Tibial nerve (tissue), 4 donors: ENCODE data around the gene NTF3. TPM values are rescaled to one million over a fixed set of nuclear protein-coding genes. Genes with fewer than 3 reads are reported as not detected.

Experiments used
- DNase-seq, 2 donors: peaks; one replicate each; pipeline ENCODE4 v3.0.0-alpha.2; 2019; ENCODE audit warnings: low spot score in 2 of 2
- H3K27ac ChIP-seq, 4 donors: fragments of 200-600 bp; sonication (generic) in 3 of 4; one replicate each; pipeline ENCODE4 v1.5.1; 2017 to 2019; ENCODE audit warnings: mild to moderate bottlenecking in 1 of 4
- H3K27me3 ChIP-seq, 2 donors: fragments of 200-600 bp; sonication (generic) in 1 of 2; one replicate each; pipeline versions ENCODE4 v1.5.1 to v1.6.0; 2017 to 2019
- H3K36me3 ChIP-seq, 3 donors: fragments of 200-600 bp; sonication (generic); one replicate each; pipeline ENCODE4 v1.5.1; 2018 to 2019
- H3K4me1 ChIP-seq, 4 donors: fragments of 200-600 bp; sonication (generic) in 3 of 4; one replicate each; pipeline ENCODE4 v1.5.1; 2017 to 2019
- H3K4me3 ChIP-seq, 4 donors: fragments of 200-600 bp; sonication (generic) in 3 of 4; one replicate each; pipeline ENCODE4 v1.5.1; 2017 to 2019; ENCODE audit warnings: mild to moderate bottlenecking in 1 of 4, moderate library complexity in 1 of 4
- H3K9me3 ChIP-seq, 4 donors: fragments of 200-600 bp; sonication (generic) in 3 of 4; one replicate each; pipeline ENCODE4 v1.5.1; 2017 to 2019
- CTCF ChIP-seq, 5 experiments: fragments of 200-600 bp in 3 of 5; fragments of 450-650 bp in 2 of 5; sonication (generic) in 3 of 5; IDR thresholded peaks; one replicate each; pipeline ENCODE4 v1.5.1; 2016 to 2019; ENCODE audit warnings: antibody characterized with exemption in 5 of 5, mild to moderate bottlenecking in 3 of 5, moderate library complexity in 2 of 5
- EP300 ChIP-seq, 2 donors: sonication (generic); formaldehyde crosslinking; IDR thresholded peaks; one replicate each; pipeline ENCODE4 v1.6.1; 2017; ENCODE audit warnings: antibody characterized with exemption in 2 of 2, mild to moderate bottlenecking in 1 of 2
- POLR2A ChIP-seq, 2 donors: fragments of 450-650 bp; IDR thresholded peaks; one replicate each; pipeline ENCODE4 v1.6.1; 2017; ENCODE audit warnings: antibody characterized with exemption in 2 of 2, mild to moderate bottlenecking in 2 of 2, moderate library complexity in 2 of 2
- WGBS, 2 donors: methylation state at CpG; one replicate each; pipeline ENCODE4 v1.1.5; 2018; 5-methylcytosine and 5-hydroxymethylcytosine counted together
- total RNA-seq, 4 donors: library from RNA; depleted of rRNA; stranded (reverse); fragments of >200 nt; gene quantifications; one replicate each; pipeline ENCODE4 v1.1.0, GENCODE V29; 2016

NTF3 gene
- total RNA-seq, 4 donors from 2014 or later, result 1.2 to 5.3 TPM; not detected in 2

DNA sequence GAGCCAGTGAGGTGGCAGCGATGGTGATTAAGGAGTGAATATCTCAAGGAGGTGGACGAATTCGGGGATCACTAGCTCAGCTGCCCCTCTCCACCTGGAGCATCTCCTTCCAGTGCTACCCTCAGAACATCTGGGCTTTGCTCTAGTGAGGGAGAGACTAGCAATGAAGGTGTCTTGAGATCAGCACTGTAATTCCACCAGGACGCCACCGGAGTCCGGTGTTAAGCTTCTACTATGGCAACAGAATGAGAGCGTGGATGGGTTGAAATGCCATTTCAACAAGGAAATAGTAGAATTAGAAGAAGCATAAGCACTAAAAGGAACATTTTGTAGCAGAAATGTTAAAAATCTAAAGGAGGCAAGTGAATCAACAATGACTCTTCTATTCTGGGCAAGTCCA, 61.1 kb downstream of the NTF3 start:
- no peak overlapping the region for H3K4me3 ChIP-seq
- no peak for DNase-seq
- H3K4me1 ChIP-seq, result peaks cover 0 to 4% (median 0%) of the 10 kb centered on the region in 4 donors
- no peaks in the 10 kb centered on the region for H3K9me3 ChIP-seq
- H3K27ac ChIP-seq, result no peak overlapping the region
- WGBS, 2 donors, result 68 to 80% methylated on average over 7 of the region's 7 CpGs
- TF ChIP-seq EP300 (IDR thresholded peaks at IDR 0.05), result no peak
- TF ChIP-seq CTCF (IDR thresholded peaks at IDR 0.05), result no peak
- no peak for TF ChIP-seq POLR2A (IDR thresholded peaks at IDR 0.05)
- H3K27me3 ChIP-seq, result no peaks in the 10 kb centered on the region
- no peaks in the 10 kb centered on the region for H3K36me3 ChIP-seq

- no peaks in the 10 kb centered on the region for H3K9me3 ChIP-seq
- H3K27ac ChIP-seq, result no peak overlapping the region
- H3K27me3 ChIP-seq, result no peaks in the 10 kb centered on the region
- H3K4me3 ChIP-seq, result no peak overlapping the region
- no peak for DNase-seq
- no peak for TF ChIP-seq POLR2A (IDR thresholded peaks at IDR 0.05)
- TF ChIP-seq CTCF (IDR thresholded peaks at IDR 0.05), result no peak
- TF ChIP-seq EP300 (IDR thresholded peaks at IDR 0.05), result no peak
- 89 to 94% methylated on average over 28 of the region's 28 CpGs for whole genome bisulfite sequencing, 2 donors
- H3K36me3 ChIP-seq, result no peaks in the 10 kb centered on the region
- peaks cover 0 to 4% (median 0%) of the 10 kb centered on the region in 4 donors for H3K4me1 ChIP-seq
Observed at GRCh38 chr12:5494343-5494742, 62.4 kb downstream of the NTF3 start.

DNA sequence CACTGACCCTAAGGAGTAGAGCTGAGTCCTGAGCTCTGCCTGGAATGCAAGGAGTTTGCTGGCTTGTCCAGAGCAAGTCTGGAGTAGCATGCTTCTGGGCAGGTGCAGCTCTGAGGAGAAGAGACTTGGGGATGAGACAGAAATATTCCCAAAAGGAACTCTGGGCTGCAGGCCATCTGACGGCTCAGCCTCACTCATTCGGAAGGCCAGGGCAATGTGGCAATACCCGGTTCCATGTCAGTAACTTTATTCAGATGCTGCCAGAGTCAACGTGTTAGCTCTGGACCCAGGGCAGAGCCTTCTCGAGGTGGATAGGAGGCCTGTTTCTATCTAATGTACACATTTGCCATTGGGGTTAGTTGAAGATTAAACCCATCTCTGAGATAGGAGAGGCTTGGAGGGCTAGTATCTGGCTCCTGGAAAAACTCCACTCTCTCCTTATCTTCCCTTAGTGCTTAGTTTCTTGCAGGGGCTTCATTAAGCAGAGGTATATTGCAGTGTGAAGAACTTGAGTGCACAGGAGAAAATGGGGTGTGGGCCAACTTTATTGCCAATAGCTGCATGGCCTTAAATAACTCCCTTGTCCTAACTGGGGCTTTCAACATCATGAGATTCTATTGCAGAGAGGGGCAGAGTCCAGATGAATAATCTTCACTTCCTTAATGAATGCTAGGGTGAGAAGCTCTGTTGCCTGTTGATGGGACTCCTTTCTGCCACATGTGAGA, 65.6 kb downstream of the NTF3 start:
- no peak for DNase-seq
- Histone ChIP-seq H3K4me3 (no peak overlapping the region), H3K27ac (peak overlapping the region in 1 of 4 donors; percentile 34), H3K9me3 (no peaks in the 10 kb centered on the region), H3K36me3 (no peaks in the 10 kb centered on the region), H3K4me1 (peaks cover 0 to 4% (median 0%) of the 10 kb centered on the region in 4 donors), H3K27me3 (no peaks in the 10 kb centered on the region)
- TF ChIP-seq EP300 (IDR thresholded peaks at IDR 0.05) (no peak), POLR2A (IDR thresholded peaks at IDR 0.05) (no peak), CTCF (IDR thresholded peaks at IDR 0.05) (no peak)
- 73 to 75% methylated on average over 5 of the region's 5 CpGs for WGBS, 2 donors

- H3K9me3 ChIP-seq, result no peaks in the 10 kb centered on the region
- no peak for TF ChIP-seq POLR2A (IDR thresholded peaks at IDR 0.05)
- TF ChIP-seq CTCF (IDR thresholded peaks at IDR 0.05), result no peak
- TF ChIP-seq EP300 (IDR thresholded peaks at IDR 0.05), result no peak
- H3K4me3 ChIP-seq, result no peak overlapping the region
- WGBS, 2 donors, result 78 to 80% methylated on average over 3 of the region's 3 CpGs
- H3K27me3 ChIP-seq, result no peaks in the 10 kb centered on the region
- no peaks in the 10 kb centered on the region for H3K36me3 ChIP-seq
- DNase-seq, result no peak
- peak overlapping the region in 1 of 4 donors; percentile 53 for H3K27ac ChIP-seq
- H3K4me1 ChIP-seq, result peaks cover 0 to 4% (median 0%) of the 10 kb centered on the region in 4 donors
Observed at GRCh38 chr12:5498076-5498475, 66.2 kb downstream of the NTF3 start.

DNA sequence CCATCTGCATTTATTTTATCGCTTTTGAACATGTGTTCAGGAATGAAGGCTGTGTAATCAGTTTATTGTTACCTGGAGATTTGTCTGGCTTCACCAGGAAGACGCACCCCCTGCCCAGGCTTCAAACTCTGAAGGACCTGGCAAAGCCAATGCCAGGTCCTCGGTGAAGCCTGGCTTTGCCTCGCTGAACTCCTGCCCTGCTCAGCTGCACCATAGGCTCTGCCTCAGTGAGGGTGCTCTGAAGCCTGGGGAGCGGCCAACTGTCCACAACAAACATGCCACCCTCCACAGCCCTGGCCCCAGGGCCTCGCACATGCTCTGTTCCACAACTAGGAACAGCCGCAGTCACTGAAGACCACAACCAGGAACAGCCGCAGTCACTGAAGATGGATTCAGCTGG, 66.9 kb downstream of the NTF3 start:
- Histone ChIP-seq H3K27ac (peak overlapping the region in 1 of 4 donors; percentile 53), H3K36me3 (no peaks in the 10 kb centered on the region), H3K4me3 (no peak overlapping the region), H3K4me1 (peaks cover 0 to 4% (median 0%) of the 10 kb centered on the region in 4 donors), H3K27me3 (no peaks in the 10 kb centered on the region), H3K9me3 (no peaks in the 10 kb centered on the region)
- WGBS, 2 donors, result 83 to 95% methylated on average over 7 to 8 of the region's 8 CpGs
- TF ChIP-seq EP300 (IDR thresholded peaks at IDR 0.05) (no peak), POLR2A (IDR thresholded peaks at IDR 0.05) (no peak), CTCF (IDR thresholded peaks at IDR 0.05) (no peak)
- DNase-seq, result no peak
